Lung (tissue), 12 donors: ENCODE data around the gene NOC2L. TPM values are rescaled to one million over a fixed set of nuclear protein-coding genes. Genes with fewer than 3 reads are reported as not detected.

Source experiments
- ATAC-seq: fragments of 200-7000 bp; cut with Tn5 transposase; one replicate; pipeline ENCODE4 v1.9.1; 2020; ENCODE audit warnings: moderate number of reproducible peaks; ENCODE audit not compliant: insufficient read depth, low FRiP score
- DNase-seq, 3 donors: peaks; one replicate each; pipeline ENCODE4 v3.0.0-alpha.2; 2013 to 2017
- H3K27ac ChIP-seq, 2 donors: one replicate each; pipeline ENCODE4 v1.5.1; 2013; ENCODE audit warnings: mild to moderate bottlenecking in 2 of 2, moderate library complexity in 2 of 2, control low read depth in 1 of 2, inconsistent platforms in 1 of 2, low read depth in 1 of 2, low read length in 1 of 2
- H3K27me3 ChIP-seq, 3 donors: one replicate each; pipeline ENCODE4 v1.5.1; 2013; ENCODE audit warnings: low read length in 2 of 3; ENCODE audit not compliant: control insufficient read depth in 3 of 3, insufficient read depth in 3 of 3
- H3K36me3 ChIP-seq, 4 donors: one replicate each; pipeline ENCODE4 v1.5.1; 2013; ENCODE audit warnings: low read length in 4 of 4, mild to moderate bottlenecking in 1 of 4, moderate library complexity in 1 of 4; ENCODE audit not compliant: control insufficient read depth in 4 of 4, insufficient read depth in 4 of 4
- H3K4me1 ChIP-seq, 5 donors: one replicate each; pipeline ENCODE4 v1.5.1; 2013; ENCODE audit warnings: low read length in 5 of 5, mild to moderate bottlenecking in 2 of 5, moderate library complexity in 1 of 5; ENCODE audit not compliant: control insufficient read depth in 5 of 5, insufficient read depth in 5 of 5
- H3K4me3 ChIP-seq: one replicate; pipeline ENCODE4 v1.5.1; 2013; ENCODE audit warnings: mild to moderate bottlenecking, control low read depth, moderate library complexity
- H3K9ac ChIP-seq, 2 donors: one replicate each; pipeline ENCODE4 v1.5.1; 2013; ENCODE audit warnings: low read length in 2 of 2, control low read depth in 1 of 2; ENCODE audit not compliant: insufficient read depth in 1 of 2
- H3K9me3 ChIP-seq, 4 donors: one replicate each; pipeline ENCODE4 v1.5.1; 2013; ENCODE audit warnings: low read length in 3 of 4, mild to moderate bottlenecking in 1 of 4, moderate library complexity in 1 of 4; ENCODE audit not compliant: control insufficient read depth in 4 of 4, insufficient read depth in 3 of 4
- WGBS, 2 donors: extraction: QIAGEN DNeasy Blood & Tissue Kit; methylation state at CpG; one replicate each; pipeline ENCODE4 v1.1.7; 2013; 5-methylcytosine and 5-hydroxymethylcytosine counted together
- polyA plus RNA-seq, 2 donors: library from polyadenylated mRNA; stranded (reverse); fragments of 200-250 nt; gene quantifications; one replicate each; pipeline ENCODE4 v1.2.1, GENCODE V29; 2013
- total RNA-seq, 2 donors: library from RNA; depleted of rRNA in 1 of 2; stranded (reverse); fragments of >200 nt in 1 of 2; gene quantifications; one replicate each; pipeline ENCODE4 v1.2.1, GENCODE V29; 2014 to 2021
- TF ChIP-seq, protein P1 (sequence below): IDR thresholded peaks from 2 replicates; pipeline ENCODE4 v1.5.1; 2012; ENCODE audit warnings: mild to moderate bottlenecking; ENCODE audit errors: control extremely low read depth, extremely low read depth
- donor health status: control.
- donor health status: control.
- donor health status: Bipolar disorder and iron deficiency.
- donor health status: healthy.
- donor health status: DM: yes; HTN: yes; CAD: no.

Gene NOC2L
- total and polyA plus RNA-seq, 4 donors, result 39.0 to 86.6 (median 67.7) TPM

DNA sequence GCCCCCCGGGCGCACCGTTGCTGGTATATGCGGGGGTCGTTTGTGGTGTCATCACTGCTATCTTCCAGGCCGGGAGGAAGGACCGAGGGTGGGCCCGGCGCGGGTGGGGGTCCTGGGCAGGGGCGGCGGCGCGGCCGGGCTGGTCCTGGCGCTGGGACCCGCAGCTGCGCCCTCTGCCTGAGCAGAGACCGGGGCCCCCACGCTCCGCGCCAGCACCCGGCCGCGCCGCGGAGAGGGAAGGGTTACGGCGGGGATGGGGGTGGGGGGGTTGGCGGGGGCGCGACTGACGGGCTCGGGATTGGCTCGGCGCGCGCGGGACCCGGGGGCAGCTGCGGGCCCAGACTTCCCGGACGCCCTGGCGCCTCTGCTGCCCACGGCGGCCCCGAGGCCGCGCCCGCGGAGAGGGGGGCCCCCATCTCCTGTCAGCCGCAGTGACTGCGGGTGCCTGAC lies 49.2 kb downstream of the NOC2L start:
- Histone ChIP-seq H3K9ac (no peak overlapping the region), H3K9me3 (peaks cover 0 to 2% (median 0%) of the 10 kb centered on the region in 4 donors), H3K27ac (no peak overlapping the region), H3K36me3 (no peaks in the 10 kb centered on the region), H3K4me1 (peaks cover 0 to 56% (median 4%) of the 10 kb centered on the region in 5 donors), H3K27me3 (peaks cover 0 to 8% (median 0%) of the 10 kb centered on the region in 3 donors), H3K4me3 (no peak overlapping the region)
- ATAC-seq (no peak), DNase-seq (peak in 2 of 3 donors; percentile 69 to 71)
- TF ChIP-seq, protein P1, sequence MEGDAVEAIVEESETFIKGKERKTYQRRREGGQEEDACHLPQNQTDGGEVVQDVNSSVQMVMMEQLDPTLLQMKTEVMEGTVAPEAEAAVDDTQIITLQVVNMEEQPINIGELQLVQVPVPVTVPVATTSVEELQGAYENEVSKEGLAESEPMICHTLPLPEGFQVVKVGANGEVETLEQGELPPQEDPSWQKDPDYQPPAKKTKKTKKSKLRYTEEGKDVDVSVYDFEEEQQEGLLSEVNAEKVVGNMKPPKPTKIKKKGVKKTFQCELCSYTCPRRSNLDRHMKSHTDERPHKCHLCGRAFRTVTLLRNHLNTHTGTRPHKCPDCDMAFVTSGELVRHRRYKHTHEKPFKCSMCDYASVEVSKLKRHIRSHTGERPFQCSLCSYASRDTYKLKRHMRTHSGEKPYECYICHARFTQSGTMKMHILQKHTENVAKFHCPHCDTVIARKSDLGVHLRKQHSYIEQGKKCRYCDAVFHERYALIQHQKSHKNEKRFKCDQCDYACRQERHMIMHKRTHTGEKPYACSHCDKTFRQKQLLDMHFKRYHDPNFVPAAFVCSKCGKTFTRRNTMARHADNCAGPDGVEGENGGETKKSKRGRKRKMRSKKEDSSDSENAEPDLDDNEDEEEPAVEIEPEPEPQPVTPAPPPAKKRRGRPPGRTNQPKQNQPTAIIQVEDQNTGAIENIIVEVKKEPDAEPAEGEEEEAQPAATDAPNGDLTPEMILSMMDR, result no peak
- 8 to 13% methylated on average over 26 to 53 of the region's 53 CpGs for WGBS, 2 donors

DNA sequence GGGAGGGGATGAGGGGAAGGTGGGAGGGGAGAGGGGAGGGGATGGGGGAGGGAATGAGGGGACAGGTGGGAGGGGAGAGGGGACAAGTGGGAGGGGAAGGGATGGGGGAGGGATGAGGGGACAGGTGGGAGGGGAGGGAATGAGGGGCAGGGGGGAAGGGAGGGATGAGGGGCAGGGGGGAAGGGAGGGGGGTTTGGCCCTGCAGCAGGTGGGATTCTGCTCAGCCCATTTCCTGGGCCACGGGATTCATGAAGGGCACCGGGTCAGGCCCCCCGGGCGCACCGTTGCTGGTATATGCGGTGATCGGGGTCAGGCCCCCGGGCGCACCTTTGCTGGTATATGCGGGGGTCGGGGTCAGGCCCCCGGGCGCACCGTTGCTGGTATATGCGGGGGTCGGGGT lies 50.4 kb downstream of the NOC2L start:
- TF ChIP-seq, protein P1, result no peak
- Histone ChIP-seq H3K4me1 (peaks cover 0 to 56% (median 4%) of the 10 kb centered on the region in 5 donors), H3K9me3 (peaks cover 0 to 2% (median 0%) of the 10 kb centered on the region in 4 donors), H3K9ac (no peak overlapping the region), H3K27me3 (peaks cover 0 to 8% (median 0%) of the 10 kb centered on the region in 3 donors), H3K4me3 (no peak overlapping the region), H3K27ac (no peak overlapping the region), H3K36me3 (no peaks in the 10 kb centered on the region)
- WGBS, 2 donors, result 83% methylated on average over 16 of the region's 16 CpGs; no CpG with 5 or more reads in 1 of the 2 donors
- ATAC-seq (no peak), DNase-seq (no peak)

DNA sequence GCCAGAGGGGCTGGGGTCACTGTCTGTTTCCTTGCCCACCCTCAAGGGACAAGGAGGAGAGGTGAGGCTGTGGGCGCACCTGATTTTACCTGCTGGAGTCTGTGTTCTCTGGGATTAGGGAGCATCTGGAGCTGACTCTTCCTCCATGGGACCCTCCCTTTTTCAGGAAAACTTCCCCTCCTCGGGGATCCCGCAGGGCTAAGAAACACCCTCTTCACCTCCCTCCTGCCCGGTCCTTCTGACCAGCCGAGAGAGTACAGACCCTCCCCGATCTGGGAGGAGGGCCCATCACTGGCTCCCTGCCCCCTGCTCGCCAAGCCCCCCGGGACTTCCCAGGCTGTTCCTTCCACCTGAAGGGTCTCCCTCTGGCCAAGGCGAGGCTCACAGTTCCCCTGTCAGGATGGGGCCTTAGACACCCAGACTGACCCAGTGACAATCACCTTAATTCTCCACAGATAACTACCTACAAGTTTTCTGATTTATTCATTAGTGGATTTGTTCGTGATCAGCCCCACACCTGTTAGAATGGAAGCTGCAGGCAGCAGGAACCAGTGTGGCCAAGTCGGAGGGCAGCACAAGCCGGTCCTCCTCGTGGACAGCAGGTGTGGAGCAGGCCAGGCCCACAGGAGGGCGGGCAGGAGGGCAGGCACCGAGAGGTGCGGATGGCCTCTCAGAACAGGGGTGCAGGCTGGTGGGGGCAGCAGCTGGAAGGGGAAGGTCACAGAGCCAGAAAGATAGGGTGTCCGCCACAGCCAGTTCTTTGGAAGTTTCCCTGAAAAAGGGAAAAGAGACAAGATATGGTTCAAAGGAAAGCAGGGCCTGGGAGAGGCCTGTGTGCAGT lies 51.2 kb downstream of the NOC2L start:
- Histone ChIP-seq H3K27me3 (peaks cover 0 to 8% (median 0%) of the 10 kb centered on the region in 3 donors), H3K9me3 (peaks cover 0 to 2% (median 0%) of the 10 kb centered on the region in 4 donors), H3K27ac (no peak overlapping the region), H3K36me3 (no peaks in the 10 kb centered on the region), H3K4me1 (peaks cover 0 to 52% (median 4%) of the 10 kb centered on the region in 5 donors), H3K9ac (no peak overlapping the region), H3K4me3 (no peak overlapping the region)
- ATAC-seq (no peak), DNase-seq (no peak)
- TF ChIP-seq, protein P1, result no peak
- WGBS, 2 donors, result 84 to 86% methylated on average over 17 of the region's 17 CpGs
